ENCODE results near the gene GRIN1.

The GRIN1 gene

GRCh38 chr9:137216188-137216965 lies 77.4 kb downstream of the GRIN1 start:
- DNase-seq (ENCODE audit: low spot score), result no peak

- no peak for DNase-seq (ENCODE audit: low spot score)
Measured at GRCh38 chr9:137217276-137218211, 78.6 kb downstream of the GRIN1 start.

GRCh38 chr9:137218212-137218753 lies 79.3 kb downstream of the GRIN1 start:
- no peak for DNase-seq (ENCODE audit: low spot score)
